Measurements from ENCODE around the gene TMEM132C. TPM values are rescaled to one million over a fixed set of nuclear protein-coding genes. Genes with fewer than 3 reads are reported as not detected.
A peak's percentile ranks its signal among the peaks of the same experiment; 100 is the strongest.

TMEM132C gene
- total and polyA plus RNA-seq, 2 experiments from 2014 or later: not detected

GRCh38 chr12:128265566-128265965 is 1.4 kb upstream of the TMEM132C start (continued):
- no peak for TF ChIP-seq CTCF (conservative IDR thresholded peaks at IDR 0.05; ENCODE audit: low read depth in 2 of 2)
- TF ChIP-seq NANOG (IDR thresholded peaks at IDR 0.05; ENCODE audit: borderline replicate concordance): no peak
- TF ChIP-seq POLR2AphosphoS5 (IDR thresholded peaks at IDR 0.05; ENCODE audit: low read depth): no peak
- no peak for TF ChIP-seq ZNF331 (CRISPR knock-in tag; IDR thresholded peaks at IDR 0.05; ENCODE audit: low read depth)
- no peak for TF ChIP-seq STAT1 (IDR thresholded peaks at IDR 0.05; ENCODE audit: unreplicated experiment)
- TF ChIP-seq ZNF462 (CRISPR knock-in tag; IDR thresholded peaks at IDR 0.05): no peak

- Histone ChIP-seq H3K27ac (ENCODE audit: low read depth) (no peak overlapping the region), H2AFZ (no peak overlapping the region), H3K79me2 (replicated peaks; ENCODE audit: insufficient read depth) (no peaks in the 10 kb centered on the region), H3K27me3 (ENCODE audit: insufficient read depth) (peaks cover 61% of the 10 kb centered on the region), H3K9me2 (ENCODE audit: insufficient read depth) (no peaks in the 10 kb centered on the region), H3K4me2 (peak overlapping the region; percentile 38; the same call in 1 of the 2 replicates), H3F3A (replicated peaks; ENCODE audit: low read depth) (no peaks in the 10 kb centered on the region), H3K36me3 (ENCODE audit: insufficient read depth) (no peaks in the 10 kb centered on the region), H3K4me1 (ENCODE audit: insufficient read depth) (no peaks in the 10 kb centered on the region), H4K20me1 (replicated peaks; ENCODE audit: insufficient read depth) (no peaks in the 10 kb centered on the region), H3K4me3 (no peak overlapping the region)
- H3K4me3 Mint-ChIP-seq: no peak overlapping the region
- TF ChIP-seq STAT1 (IDR thresholded peaks at IDR 0.05; ENCODE audit: unreplicated experiment): no peak
- TF ChIP-seq ZNF331 (CRISPR knock-in tag; IDR thresholded peaks at IDR 0.05; ENCODE audit: low read depth): no peak
- TF ChIP-seq CTCF (conservative IDR thresholded peaks at IDR 0.05; ENCODE audit: low read depth in 2 of 2): no peak
- TF ChIP-seq EZH2phosphoT487 (IDR thresholded peaks at IDR 0.05; ENCODE audit: unreplicated experiment): no peak
- no peak for TF ChIP-seq REST (IDR thresholded peaks at IDR 0.05; ENCODE audit: unreplicated experiment)
- DNase-seq (ENCODE audit: low spot score) (no peak), ATAC-seq (no peak)
- H3K4me1 Mint-ChIP-seq: no peaks in the 10 kb centered on the region
- H3K9me3 Mint-ChIP-seq: peaks cover 32% of the 10 kb centered on the region
- H3K27ac Mint-ChIP-seq: no peak overlapping the region
- H3K36me3 Mint-ChIP-seq (ENCODE audit: low read depth): peaks cover 43% of the 10 kb centered on the region
- H3K27me3 Mint-ChIP-seq (ENCODE audit: insufficient read depth, low read depth, poor library complexity): peaks cover 1% of the 10 kb centered on the region
These were observed 884 bp upstream of the TMEM132C start for GRCh38 chr12:128266086-128266485.

All from GM23338 (cell line).